ENCODE results near the gene HSPB6. TPM values are rescaled to one million over a fixed set of nuclear protein-coding genes. Genes with fewer than 3 reads are reported as not detected.

The HSPB6 gene
- 36.4 and 96.1 TPM in 2 replicates for total RNA-seq

GRCh38 chr19:35756377-35757230 is at the start of gene HSPB6:
HSPB6 (minus strand) TSS chr19:35757029; CDS start chr19:35757008, 21 bp downstream.

GRCh38 chr19:35775298-35776101 is 18.7 kb upstream of the HSPB6 start, which contains the start of gene ARHGAP33:
ARHGAP33 (plus strand) TSS chr19:35775564; CDS start chr19:35775659, 95 bp downstream.

GRCh38 chr19:35757749-35758608 is 1.1 kb upstream of the HSPB6 start, which contains the start of gene PROSER3:
PROSER3 (plus strand) TSS chr19:35758176; CDS start chr19:35758216, 40 bp downstream.

DNA sequence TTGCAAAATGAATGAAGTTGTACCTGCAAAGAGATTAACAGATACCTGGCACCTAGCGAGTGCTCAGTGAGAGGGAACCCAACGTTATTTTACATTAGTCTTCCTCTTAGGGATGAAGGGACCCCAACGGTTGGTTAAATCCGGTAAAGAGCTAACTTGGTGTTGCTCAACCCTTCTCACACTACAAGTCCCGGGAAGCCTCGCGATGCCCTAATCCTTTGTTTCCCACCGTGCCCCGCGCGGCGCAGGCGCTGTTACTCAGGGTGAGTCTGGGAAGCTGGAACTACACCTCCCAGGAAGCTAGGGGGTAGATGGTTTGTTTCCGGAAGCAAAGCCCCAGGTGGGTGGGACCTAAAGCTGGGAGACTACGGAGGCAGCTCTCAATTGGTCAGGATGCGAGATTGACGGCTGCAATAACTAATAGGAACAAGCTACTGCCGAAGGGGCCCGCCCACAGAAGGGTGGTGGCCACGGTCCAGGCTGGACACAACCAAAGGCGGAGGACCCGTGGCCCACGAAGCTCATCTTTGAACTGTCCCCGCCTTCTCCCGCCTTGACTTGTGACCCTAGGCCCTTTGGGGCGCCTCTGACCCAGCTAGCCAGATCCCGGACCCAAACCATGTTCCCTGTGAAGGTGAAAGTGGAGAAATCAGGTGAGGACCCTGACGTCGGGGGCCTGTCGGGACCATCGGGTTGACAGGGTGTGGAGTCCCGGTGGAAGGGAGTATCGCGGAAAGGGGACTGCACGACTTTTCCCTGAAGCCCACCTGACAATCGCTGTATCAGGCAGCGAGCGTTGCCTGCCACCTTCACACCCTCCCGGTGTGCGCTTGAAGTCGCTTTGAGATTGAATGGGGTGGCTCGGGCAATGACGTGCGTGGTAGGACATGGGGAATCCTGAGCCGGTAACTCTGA is 8.5 kb downstream of the HSPB6 start, which contains the start of gene LIN37:
TSS of gene LIN37 (plus strand) at position 471 of the 915 bp plus-strand sequence. CDS start at position 620, 149 bp downstream.

GRCh38 chr19:35745328-35746086 is 11.3 kb downstream of the HSPB6 start, which contains the start of the genes PSENEN and U2AF1L4:
PSENEN (plus strand) TSS chr19:35745651; CDS start chr19:35745931, 280 bp downstream.
U2AF1L4 (minus strand) TSS chr19:35745418; CDS start chr19:35745391, 27 bp downstream.

DNA sequence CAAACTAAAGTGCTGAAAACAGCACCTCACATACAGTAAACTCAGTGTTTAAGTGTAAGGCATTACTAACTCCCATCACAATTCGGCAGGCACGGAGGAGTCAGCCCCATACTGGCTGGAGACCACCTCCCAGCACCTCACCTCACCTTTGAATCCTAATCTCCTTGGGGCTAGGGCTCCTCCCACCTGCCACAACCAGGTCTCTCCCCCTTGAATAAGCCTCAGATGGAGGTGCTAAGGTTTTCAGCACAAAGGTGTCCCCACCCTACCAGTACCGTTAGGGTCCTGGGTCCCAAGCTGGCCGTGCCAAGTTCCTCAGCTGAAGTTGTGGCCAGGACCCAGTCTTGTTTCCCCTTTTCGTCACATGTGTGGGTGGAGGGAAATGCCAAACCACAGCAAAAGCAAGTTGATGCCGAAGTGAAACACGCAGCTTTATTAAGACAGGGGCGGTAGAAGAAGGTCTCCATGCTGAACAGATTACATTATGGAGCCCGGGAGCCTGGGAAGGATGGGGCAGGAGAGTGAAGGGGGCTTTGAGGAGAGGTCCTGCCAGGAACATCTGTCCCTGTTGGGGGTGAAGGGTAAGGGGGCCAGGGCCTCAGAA is 14.6 kb downstream of the HSPB6 start, which contains the start of gene IGFLR1:
TSS of gene IGFLR1 (minus strand) at position 332 of the 604 bp plus-strand sequence. CDS start 1,272 bp downstream, outside the sequence.

GRCh38 chr19:35717665-35718344 is 39.0 kb downstream of the HSPB6 start, which contains the start of gene KMT2B:
KMT2B (plus strand) TSS chr19:35718003; CDS start chr19:35718019, 16 bp downstream.

Other genes starting within 250 kb of the HSPB6 start
- gene DMKN, start 243.4 kb downstream of the HSPB6 start, total RNA-seq = 0.77 and 2.5 TPM in 2 replicates
- gene SBSN, start 228.7 kb downstream of the HSPB6 start, total RNA-seq = 0.19 and 2.0 TPM in 2 replicates
- gene GAPDHS, start 223.6 kb downstream of the HSPB6 start, total RNA-seq = not detected in 2 replicates
- 83.2 and 98.7 TPM in 2 replicates for gene TMEM147, start 211.4 kb downstream of the HSPB6 start, total RNA-seq
- gene ATP4A, start 193.4 kb downstream of the HSPB6 start, total RNA-seq = not detected in 2 replicates
- not detected in 2 replicates for gene PMIS2, start 170.9 kb downstream of the HSPB6 start, total RNA-seq
- gene HAUS5, start 144.3 kb downstream of the HSPB6 start, total RNA-seq = 4.8 and 11.1 TPM in 2 replicates
- 26.2 and 58.3 TPM in 2 replicates for gene RBM42, start 128.0 kb downstream of the HSPB6 start, total RNA-seq
- gene ETV2, start 115.3 kb downstream of the HSPB6 start, total RNA-seq = 0.19 and 0.28 TPM in 2 replicates
- gene COX6B1, start 108.7 kb downstream of the HSPB6 start, total RNA-seq = 282 and 447 TPM in 2 replicates
- gene UPK1A, start 90.5 kb downstream of the HSPB6 start, total RNA-seq = under 0.01 TPM in 1 of 2 replicates, not detected in the other
- not detected in 2 replicates for gene ZBTB32, start 52.5 kb downstream of the HSPB6 start, total RNA-seq
- 2.5 and 3.3 TPM in 2 replicates for gene KMT2B, start 39.0 kb downstream of the HSPB6 start, total RNA-seq
- 0.56 and 1.3 TPM in 2 replicates for gene IGFLR1, start 14.6 kb downstream of the HSPB6 start, total RNA-seq
- 7.3 and 7.9 TPM in 2 replicates for gene U2AF1L4, start 11.6 kb downstream of the HSPB6 start, total RNA-seq
- gene PSENEN, start 11.4 kb downstream of the HSPB6 start, total RNA-seq = 15.1 and 17.5 TPM in 2 replicates
- gene LIN37, start 8.5 kb downstream of the HSPB6 start, total RNA-seq = 10.5 and 11.0 TPM in 2 replicates
- gene PROSER3, start 1.1 kb upstream of the HSPB6 start, total RNA-seq = 2.8 and 4.0 TPM in 2 replicates
- gene ARHGAP33, start 18.5 kb upstream of the HSPB6 start, total RNA-seq = 1.7 and 2.9 TPM in 2 replicates
- gene PRODH2, start 55.8 kb upstream of the HSPB6 start, total RNA-seq = not detected in 2 replicates
- gene NPHS1, start 95.5 kb upstream of the HSPB6 start, total RNA-seq = not detected in 2 replicates
- gene KIRREL2, start 99.9 kb upstream of the HSPB6 start, total RNA-seq = 0.28 TPM in 1 of 2 replicates, not detected in the other
- 12.7 and 14.8 TPM in 2 replicates for gene APLP1, start 111.5 kb upstream of the HSPB6 start, total RNA-seq
- gene NFKBID, start 143.5 kb upstream of the HSPB6 start, total RNA-seq = 2.0 and 2.5 TPM in 2 replicates
- gene HCST, start 145.5 kb upstream of the HSPB6 start, total RNA-seq = 0.38 and 0.56 TPM in 2 replicates
- not detected in 2 replicates for gene TYROBP, start 151.3 kb upstream of the HSPB6 start, total RNA-seq
- gene LRFN3, start 179.3 kb upstream of the HSPB6 start, total RNA-seq = 1.2 and 2.3 TPM in 2 replicates
- 12.1 and 12.5 TPM in 2 replicates for gene SDHAF1, start 238.2 kb upstream of the HSPB6 start, total RNA-seq

All from regular cardiac myocyte (primary cell).